ENCODE data around the gene ATP9B. TPM values are rescaled to one million over a fixed set of nuclear protein-coding genes. Genes with fewer than 3 reads are reported as not detected.

The ATP9B gene
- total RNA-seq, 3 donors from 2014 or later (not counting 1 experiment from before 2014, with no cell fraction given): 66.0 to 78.9 (median 68.0) TPM

DNA sequence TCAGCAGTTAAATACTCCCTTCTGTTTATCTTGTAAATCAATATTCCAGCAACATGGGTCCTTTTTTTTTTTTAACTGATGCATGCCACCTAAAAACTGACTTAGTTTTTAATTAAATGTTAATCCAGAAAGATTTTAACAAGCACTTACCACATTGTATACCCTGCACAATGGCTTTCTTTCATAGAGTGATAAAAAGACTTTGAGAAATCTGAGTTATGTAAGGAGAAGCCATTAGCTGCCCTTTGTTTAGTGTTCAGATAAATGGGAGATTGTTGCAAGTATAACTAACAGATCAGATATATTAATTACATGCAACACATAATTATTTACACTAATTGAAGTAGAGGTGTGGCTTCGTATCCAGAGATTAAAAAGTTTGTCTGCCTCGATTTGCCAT lies 303.8 kb downstream of the ATP9B start:
- no peaks in the 10 kb centered on the region for H3K27me3 ChIP-seq (ENCODE audit: control insufficient read depth, insufficient read depth, low read length)
- H3K9me3 Mint-ChIP-seq: no peaks in the 10 kb centered on the region
- H3K9me3 ChIP-seq (ENCODE audit: control insufficient read depth, insufficient read depth, low read length): no peaks in the 10 kb centered on the region
- H3K27me3 Mint-ChIP-seq (ENCODE audit: low read depth in 2 of 2): no peaks in the 10 kb centered on the region
- no peak overlapping the region for H3K27ac ChIP-seq (ENCODE audit: low read length)
- H3K36me3 Mint-ChIP-seq: peaks cover 3% of the 10 kb centered on the region
- H3K4me3 ChIP-seq (ENCODE audit: low read length): no peak overlapping the region
- peaks cover 15 to 18% of the 10 kb centered on the region in 2 donors for H3K4me1 Mint-ChIP-seq
- H3K27ac Mint-ChIP-seq: no peak overlapping the region
- intact Hi-C loops (cut with micrococcal nuclease): no loop called here
- TF ChIP-seq, protein P1, sequence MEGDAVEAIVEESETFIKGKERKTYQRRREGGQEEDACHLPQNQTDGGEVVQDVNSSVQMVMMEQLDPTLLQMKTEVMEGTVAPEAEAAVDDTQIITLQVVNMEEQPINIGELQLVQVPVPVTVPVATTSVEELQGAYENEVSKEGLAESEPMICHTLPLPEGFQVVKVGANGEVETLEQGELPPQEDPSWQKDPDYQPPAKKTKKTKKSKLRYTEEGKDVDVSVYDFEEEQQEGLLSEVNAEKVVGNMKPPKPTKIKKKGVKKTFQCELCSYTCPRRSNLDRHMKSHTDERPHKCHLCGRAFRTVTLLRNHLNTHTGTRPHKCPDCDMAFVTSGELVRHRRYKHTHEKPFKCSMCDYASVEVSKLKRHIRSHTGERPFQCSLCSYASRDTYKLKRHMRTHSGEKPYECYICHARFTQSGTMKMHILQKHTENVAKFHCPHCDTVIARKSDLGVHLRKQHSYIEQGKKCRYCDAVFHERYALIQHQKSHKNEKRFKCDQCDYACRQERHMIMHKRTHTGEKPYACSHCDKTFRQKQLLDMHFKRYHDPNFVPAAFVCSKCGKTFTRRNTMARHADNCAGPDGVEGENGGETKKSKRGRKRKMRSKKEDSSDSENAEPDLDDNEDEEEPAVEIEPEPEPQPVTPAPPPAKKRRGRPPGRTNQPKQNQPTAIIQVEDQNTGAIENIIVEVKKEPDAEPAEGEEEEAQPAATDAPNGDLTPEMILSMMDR (IDR thresholded peaks at IDR 0.05): no peak
- H3K36me3 ChIP-seq (ENCODE audit: control insufficient read depth, insufficient read depth, low read length): peaks cover 8% of the 10 kb centered on the region
- DNase-seq: no peak
- H3K4me3 Mint-ChIP-seq: no peak overlapping the region
- H3K4me1 ChIP-seq (ENCODE audit: control insufficient read depth, insufficient read depth, low read length): peaks cover 19% of the 10 kb centered on the region
- no peak for ATAC-seq
- 100% methylated on average over 2 of the region's 2 CpGs for WGBS (ENCODE audit: insufficient coverage)

DNA sequence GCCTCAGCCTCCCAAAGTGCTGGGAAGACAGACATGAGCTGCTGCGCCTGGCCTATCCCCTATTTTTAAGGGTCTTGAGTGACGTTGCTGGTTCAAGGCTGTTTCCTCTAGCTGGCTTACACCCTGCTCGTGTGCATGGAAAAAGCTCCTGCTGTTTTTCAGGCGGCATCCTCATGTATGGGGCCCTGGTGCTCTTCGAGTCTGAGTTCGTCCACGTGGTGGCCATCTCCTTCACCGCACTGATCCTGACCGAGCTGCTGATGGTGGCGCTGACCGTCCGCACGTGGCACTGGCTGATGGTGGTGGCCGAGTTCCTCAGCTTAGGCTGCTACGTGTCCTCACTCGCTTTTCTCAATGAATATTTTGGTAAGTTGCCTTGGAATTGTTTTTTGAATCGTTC lies 304.5 kb downstream of the ATP9B start:
- no peaks in the 10 kb centered on the region for H3K9me3 ChIP-seq (ENCODE audit: control insufficient read depth, insufficient read depth, low read length)

DNA sequence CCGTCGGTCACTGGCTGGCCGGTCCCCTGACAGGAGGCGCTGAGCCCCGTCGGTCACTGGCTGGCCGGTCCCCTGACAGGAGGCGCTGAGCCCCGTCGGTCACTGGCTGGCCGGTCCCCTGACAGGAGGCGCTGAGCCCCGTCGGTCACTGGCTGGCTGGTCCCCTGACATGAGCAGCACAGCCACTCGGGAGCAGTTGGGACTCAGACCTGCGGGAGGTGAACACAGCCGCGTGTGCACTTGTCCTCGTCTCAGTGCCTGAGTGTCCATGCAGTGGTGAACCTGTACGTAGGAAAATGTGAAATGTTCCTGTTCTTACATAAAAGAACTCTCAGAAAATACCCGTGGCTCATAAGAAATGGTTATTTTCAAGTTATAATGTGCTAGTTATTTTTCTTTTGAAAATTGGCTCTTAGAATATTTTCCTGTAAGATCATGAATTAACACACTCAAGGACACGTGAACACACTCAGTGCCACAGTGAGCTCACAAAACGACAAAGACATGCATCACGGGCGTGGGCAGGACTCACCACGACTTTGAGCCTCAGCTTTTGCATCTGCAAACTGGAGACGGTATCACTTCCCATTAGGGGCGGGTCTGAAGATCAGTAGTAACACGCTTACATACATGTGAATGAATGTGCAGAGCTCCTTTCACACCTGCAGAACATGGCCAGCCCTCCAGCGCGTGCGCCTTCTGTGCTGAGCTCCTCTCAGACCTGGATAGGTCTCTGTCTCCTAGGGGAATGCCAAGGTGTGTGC lies 305.4 kb downstream of the ATP9B start:
- H3K4me3 Mint-ChIP-seq: no peak overlapping the region
- Histone ChIP-seq H3K27ac (ENCODE audit: low read length) (no peak overlapping the region), H3K9me3 (ENCODE audit: control insufficient read depth, insufficient read depth, low read length) (no peaks in the 10 kb centered on the region), H3K4me3 (ENCODE audit: low read length) (no peak overlapping the region), H3K4me1 (ENCODE audit: control insufficient read depth, insufficient read depth, low read length) (peaks cover 17% of the 10 kb centered on the region), H3K27me3 (ENCODE audit: control insufficient read depth, insufficient read depth, low read length) (no peaks in the 10 kb centered on the region), H3K36me3 (ENCODE audit: control insufficient read depth, insufficient read depth, low read length) (peaks cover 8% of the 10 kb centered on the region)
- DNase-seq: no peak
- peaks cover 7% of the 10 kb centered on the region for H3K36me3 Mint-ChIP-seq
- H3K27ac Mint-ChIP-seq: no peak overlapping the region
- H3K9me3 Mint-ChIP-seq: no peaks in the 10 kb centered on the region
- TF ChIP-seq, protein P1 (IDR thresholded peaks at IDR 0.05): no peak
- intact Hi-C loops (cut with micrococcal nuclease): no loop called here
- H3K4me1 Mint-ChIP-seq: peaks cover 11 to 15% of the 10 kb centered on the region in 2 donors
- no peak for ATAC-seq
- H3K27me3 Mint-ChIP-seq (ENCODE audit: low read depth in 2 of 2): no peaks in the 10 kb centered on the region
- WGBS (ENCODE audit: insufficient coverage): 83% methylated on average over 25 of the region's 32 CpGs

More for the DNA sequence above, 304.5 kb downstream of the ATP9B start:
- no peak overlapping the region for H3K27ac Mint-ChIP-seq
- peaks cover 7% of the 10 kb centered on the region for H3K36me3 Mint-ChIP-seq
- intact Hi-C loops (cut with micrococcal nuclease): no loop called here
- ATAC-seq (no peak), DNase-seq (no peak)
- H3K27me3 Mint-ChIP-seq (ENCODE audit: low read depth in 2 of 2): no peaks in the 10 kb centered on the region
- H3K9me3 Mint-ChIP-seq: no peaks in the 10 kb centered on the region
- no peak overlapping the region for H3K4me3 Mint-ChIP-seq
- Histone ChIP-seq H3K27me3 (ENCODE audit: control insufficient read depth, insufficient read depth, low read length) (no peaks in the 10 kb centered on the region), H3K4me3 (ENCODE audit: low read length) (no peak overlapping the region), H3K36me3 (ENCODE audit: control insufficient read depth, insufficient read depth, low read length) (peaks cover 8% of the 10 kb centered on the region), H3K27ac (ENCODE audit: low read length) (no peak overlapping the region), H3K4me1 (ENCODE audit: control insufficient read depth, insufficient read depth, low read length) (peaks cover 12% of the 10 kb centered on the region)
- H3K4me1 Mint-ChIP-seq: peaks cover 10 to 14% of the 10 kb centered on the region in 2 donors
- WGBS (ENCODE audit: insufficient coverage): 97% methylated on average over 17 of the region's 17 CpGs
- TF ChIP-seq, protein P1 (IDR thresholded peaks at IDR 0.05): no peak

Data from natural killer cell (primary cell).